ENCODE data around the gene CYB5R2. TPM values are rescaled to one million over a fixed set of nuclear protein-coding genes. Genes with fewer than 3 reads are reported as not detected.

The CYB5R2 gene
- total RNA-seq, 1 experiment from 2014 or later = 40.3 TPM

- Mint-ChIP-seq H3K36me3 (no peaks in the 10 kb centered on the region), H3K9me3 (no peaks in the 10 kb centered on the region)
- CTCF ChIA-PET = interaction anchor here (0.9 to 2.1 kb wide), 7 partner anchors 9 to 115 kb away, joined by 3 to 15 read pairs (median 5); partner anchors contain the start of gene CYB5R2
Measured at GRCh38 chr11:7686761-7687160, 13.5 kb upstream of the CYB5R2 start.

More at GRCh38 chr11:7686761-7687160, 13.5 kb upstream of the CYB5R2 start:
- Mint-ChIP-seq H3K4me1 (peaks cover 21% of the 10 kb centered on the region), H3K27ac (no peak overlapping the region), H3K4me3 (no peak overlapping the region), H3K27me3 (ENCODE audit: low read depth) (no peaks in the 10 kb centered on the region; the same call in 1 of the 2 replicates)
- TF ChIP-seq TCF7 (CRISPR knock-in tag; IDR thresholded peaks at IDR 0.05; ENCODE audit: low read depth) = no peak
- TF ChIP-seq, protein P1, sequence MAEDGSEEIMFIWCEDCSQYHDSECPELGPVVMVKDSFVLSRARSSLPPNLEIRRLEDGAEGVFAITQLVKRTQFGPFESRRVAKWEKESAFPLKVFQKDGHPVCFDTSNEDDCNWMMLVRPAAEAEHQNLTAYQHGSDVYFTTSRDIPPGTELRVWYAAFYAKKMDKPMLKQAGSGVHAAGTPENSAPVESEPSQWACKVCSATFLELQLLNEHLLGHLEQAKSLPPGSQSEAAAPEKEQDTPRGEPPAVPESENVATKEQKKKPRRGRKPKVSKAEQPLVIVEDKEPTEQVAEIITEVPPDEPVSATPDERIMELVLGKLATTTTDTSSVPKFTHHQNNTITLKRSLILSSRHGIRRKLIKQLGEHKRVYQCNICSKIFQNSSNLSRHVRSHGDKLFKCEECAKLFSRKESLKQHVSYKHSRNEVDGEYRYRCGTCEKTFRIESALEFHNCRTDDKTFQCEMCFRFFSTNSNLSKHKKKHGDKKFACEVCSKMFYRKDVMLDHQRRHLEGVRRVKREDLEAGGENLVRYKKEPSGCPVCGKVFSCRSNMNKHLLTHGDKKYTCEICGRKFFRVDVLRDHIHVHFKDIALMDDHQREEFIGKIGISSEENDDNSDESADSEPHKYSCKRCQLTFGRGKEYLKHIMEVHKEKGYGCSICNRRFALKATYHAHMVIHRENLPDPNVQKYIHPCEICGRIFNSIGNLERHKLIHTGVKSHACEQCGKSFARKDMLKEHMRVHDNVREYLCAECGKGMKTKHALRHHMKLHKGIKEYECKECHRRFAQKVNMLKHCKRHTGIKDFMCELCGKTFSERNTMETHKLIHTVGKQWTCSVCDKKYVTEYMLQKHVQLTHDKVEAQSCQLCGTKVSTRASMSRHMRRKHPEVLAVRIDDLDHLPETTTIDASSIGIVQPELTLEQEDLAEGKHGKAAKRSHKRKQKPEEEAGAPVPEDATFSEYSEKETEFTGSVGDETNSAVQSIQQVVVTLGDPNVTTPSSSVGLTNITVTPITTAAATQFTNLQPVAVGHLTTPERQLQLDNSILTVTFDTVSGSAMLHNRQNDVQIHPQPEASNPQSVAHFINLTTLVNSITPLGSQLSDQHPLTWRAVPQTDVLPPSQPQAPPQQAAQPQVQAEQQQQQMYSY (CRISPR knock-in tag; IDR thresholded peaks at IDR 0.05) = no peak
- no peak for TF ChIP-seq NR2C2 (CRISPR knock-in tag; IDR thresholded peaks at IDR 0.05)
- TF ChIP-seq FOXJ3 (CRISPR knock-in tag; IDR thresholded peaks at IDR 0.05; ENCODE audit: borderline replicate concordance) = no peak
- no peak for TF ChIP-seq TEAD4 (CRISPR knock-in tag; IDR thresholded peaks at IDR 0.05)
- no peak for TF ChIP-seq GTF2I (CRISPR knock-in tag; conservative IDR thresholded peaks at IDR 0.05)
- TF ChIP-seq ZNF423 (CRISPR knock-in tag; IDR thresholded peaks at IDR 0.05) = no peak
- TF ChIP-seq, protein P2, sequence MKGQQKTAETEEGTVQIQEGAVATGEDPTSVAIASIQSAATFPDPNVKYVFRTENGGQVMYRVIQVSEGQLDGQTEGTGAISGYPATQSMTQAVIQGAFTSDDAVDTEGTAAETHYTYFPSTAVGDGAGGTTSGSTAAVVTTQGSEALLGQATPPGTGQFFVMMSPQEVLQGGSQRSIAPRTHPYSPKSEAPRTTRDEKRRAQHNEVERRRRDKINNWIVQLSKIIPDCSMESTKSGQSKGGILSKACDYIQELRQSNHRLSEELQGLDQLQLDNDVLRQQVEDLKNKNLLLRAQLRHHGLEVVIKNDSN (CRISPR knock-in tag; IDR thresholded peaks at IDR 0.05) = no peak
- no peak for TF ChIP-seq AR (CRISPR knock-in tag; IDR thresholded peaks at IDR 0.05)
- no peak for TF ChIP-seq EMX1 (CRISPR knock-in tag; IDR thresholded peaks at IDR 0.05)
- TF ChIP-seq MXD4 (CRISPR knock-in tag; IDR thresholded peaks at IDR 0.05; ENCODE audit: borderline replicate concordance) = no peak
- no peak for TF ChIP-seq MYBL2 (CRISPR knock-in tag; IDR thresholded peaks at IDR 0.05)
- no peak for TF ChIP-seq ZBTB21 (CRISPR knock-in tag; IDR thresholded peaks at IDR 0.05; ENCODE audit: borderline replicate concordance)
- no peak for TF ChIP-seq SMAD4 (CRISPR knock-in tag; IDR thresholded peaks at IDR 0.05)
- TF ChIP-seq FOXP1 (CRISPR knock-in tag; IDR thresholded peaks at IDR 0.05; ENCODE audit: borderline replicate concordance) = no peak
- TF ChIP-seq JAZF1 (CRISPR knock-in tag; IDR thresholded peaks at IDR 0.05) = no peak
- TF ChIP-seq, protein P3, sequence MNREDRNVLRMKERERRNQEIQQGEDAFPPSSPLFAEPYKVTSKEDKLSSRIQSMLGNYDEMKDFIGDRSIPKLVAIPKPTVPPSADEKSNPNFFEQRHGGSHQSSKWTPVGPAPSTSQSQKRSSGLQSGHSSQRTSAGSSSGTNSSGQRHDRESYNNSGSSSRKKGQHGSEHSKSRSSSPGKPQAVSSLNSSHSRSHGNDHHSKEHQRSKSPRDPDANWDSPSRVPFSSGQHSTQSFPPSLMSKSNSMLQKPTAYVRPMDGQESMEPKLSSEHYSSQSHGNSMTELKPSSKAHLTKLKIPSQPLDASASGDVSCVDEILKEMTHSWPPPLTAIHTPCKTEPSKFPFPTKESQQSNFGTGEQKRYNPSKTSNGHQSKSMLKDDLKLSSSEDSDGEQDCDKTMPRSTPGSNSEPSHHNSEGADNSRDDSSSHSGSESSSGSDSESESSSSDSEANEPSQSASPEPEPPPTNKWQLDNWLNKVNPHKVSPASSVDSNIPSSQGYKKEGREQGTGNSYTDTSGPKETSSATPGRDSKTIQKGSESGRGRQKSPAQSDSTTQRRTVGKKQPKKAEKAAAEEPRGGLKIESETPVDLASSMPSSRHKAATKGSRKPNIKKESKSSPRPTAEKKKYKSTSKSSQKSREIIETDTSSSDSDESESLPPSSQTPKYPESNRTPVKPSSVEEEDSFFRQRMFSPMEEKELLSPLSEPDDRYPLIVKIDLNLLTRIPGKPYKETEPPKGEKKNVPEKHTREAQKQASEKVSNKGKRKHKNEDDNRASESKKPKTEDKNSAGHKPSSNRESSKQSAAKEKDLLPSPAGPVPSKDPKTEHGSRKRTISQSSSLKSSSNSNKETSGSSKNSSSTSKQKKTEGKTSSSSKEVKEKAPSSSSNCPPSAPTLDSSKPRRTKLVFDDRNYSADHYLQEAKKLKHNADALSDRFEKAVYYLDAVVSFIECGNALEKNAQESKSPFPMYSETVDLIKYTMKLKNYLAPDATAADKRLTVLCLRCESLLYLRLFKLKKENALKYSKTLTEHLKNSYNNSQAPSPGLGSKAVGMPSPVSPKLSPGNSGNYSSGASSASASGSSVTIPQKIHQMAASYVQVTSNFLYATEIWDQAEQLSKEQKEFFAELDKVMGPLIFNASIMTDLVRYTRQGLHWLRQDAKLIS (CRISPR knock-in tag; IDR thresholded peaks at IDR 0.05; ENCODE audit: borderline replicate concordance) = no peak
- TF ChIP-seq MAX (CRISPR knock-in tag; IDR thresholded peaks at IDR 0.05) = no peak
- DNase-seq (ENCODE audit: low spot score) (no peak), ATAC-seq (no peak)
- POLR2A ChIA-PET = no interaction called here
